GM18909 (cell line): ENCODE measurements around the gene OR51E2.

Experiments
- ATAC-seq: cut with Tn5 transposase; IDR thresholded peaks from one replicate; pipeline ENCODE4 v1.9.1; 2021; ENCODE audit warnings: mild to moderate bottlenecking; ENCODE audit not compliant: unreplicated experiment, poor library complexity

The OR51E2 gene

DNA sequence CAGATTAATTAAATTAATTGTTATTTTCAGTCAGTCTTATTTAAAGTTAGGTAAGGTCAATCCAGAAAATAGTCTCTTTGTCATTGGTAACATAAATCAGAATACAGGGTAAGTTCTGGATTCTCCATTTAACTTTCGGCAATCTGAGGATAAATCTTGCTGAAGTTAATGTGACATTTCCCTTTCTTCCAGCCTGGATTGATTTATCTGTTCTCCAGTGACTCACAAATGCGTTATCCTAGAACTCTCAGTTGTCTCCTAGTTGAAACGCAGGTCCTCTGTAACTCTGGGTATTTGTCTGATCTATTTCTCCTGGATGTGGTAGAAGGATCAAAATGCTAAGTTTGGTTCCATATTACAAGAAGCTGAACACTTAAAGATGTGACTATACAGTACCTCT, 32.9 kb downstream of the OR51E2 start:
- ATAC-seq, result no peak

DNA sequence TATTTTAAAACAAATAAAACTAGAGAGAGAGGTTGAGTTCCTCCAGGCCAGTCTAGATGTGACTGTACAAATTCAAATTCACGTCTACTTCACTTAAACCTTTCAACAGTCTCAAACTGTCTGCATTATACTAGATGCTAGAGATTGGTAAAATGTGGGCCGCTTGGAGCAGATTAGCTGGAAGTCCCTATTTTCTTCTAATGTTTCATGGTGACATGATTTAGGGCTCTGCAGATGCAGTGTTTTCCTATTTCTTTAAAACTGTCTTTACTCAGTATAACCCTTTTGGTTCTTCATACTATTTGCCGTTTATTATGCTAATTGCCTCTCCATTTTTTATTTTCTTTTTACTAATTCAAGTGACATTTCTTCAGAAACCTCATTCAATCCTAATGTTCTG, 33.5 kb downstream of the OR51E2 start:
- no peak for ATAC-seq

DNA sequence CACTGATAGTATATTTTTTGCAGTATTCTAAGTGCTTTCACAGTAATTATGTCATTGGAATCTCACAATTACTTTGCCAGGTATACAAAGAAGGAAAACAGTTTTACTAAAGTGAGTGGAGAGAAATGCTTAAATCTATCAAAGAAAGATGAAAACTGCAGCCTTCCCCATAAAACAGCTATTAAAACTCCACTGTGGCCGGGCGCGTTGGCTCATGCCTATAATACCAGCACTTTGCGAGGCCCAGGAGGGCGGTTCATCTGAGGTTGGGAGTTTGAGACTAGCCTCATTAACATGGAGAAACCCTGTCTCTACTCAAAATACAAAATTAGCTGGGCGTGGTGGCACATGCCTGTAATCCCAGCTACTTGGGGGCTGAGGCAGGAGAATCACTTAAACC, 34.8 kb downstream of the OR51E2 start:
- ATAC-seq, result no peak

DNA sequence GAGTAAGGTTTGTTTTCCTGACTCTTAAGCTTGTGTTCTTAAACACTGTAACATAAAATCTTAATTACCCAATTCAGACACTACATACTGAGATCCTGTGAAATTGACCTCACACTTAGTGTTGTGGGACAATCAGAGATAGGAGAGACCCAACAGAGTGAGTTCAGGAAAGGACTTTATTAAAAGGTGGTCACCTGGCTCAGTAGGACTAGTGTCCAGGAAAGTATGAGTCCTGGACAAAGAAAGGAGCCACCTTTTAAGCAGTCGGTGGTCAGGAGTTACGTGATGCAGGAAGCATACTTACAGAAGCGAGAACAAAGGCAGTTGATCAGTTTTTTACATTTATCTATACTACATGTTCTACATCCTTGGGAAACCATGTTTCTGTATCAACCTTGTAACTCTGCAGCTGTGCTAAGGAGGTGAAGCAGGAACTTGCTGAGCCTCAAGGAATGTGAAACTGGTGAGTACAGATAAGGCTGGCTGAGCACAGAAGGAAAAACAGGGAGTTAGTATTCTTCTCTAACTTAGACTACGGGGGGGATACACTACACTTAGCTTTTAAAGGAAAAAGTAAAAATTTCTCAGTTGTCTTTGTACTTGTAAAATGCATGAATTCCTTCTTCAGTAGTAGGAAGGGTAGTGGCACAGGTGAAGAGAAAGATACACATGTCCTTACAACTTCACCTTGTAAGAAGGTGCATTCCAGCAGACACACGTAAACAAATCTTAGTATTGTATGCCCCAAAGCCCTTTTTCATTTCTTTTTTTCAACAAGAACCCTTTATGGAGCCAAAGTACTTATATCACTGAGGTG, 38.8 kb downstream of the OR51E2 start:
- no peak for ATAC-seq

DNA sequence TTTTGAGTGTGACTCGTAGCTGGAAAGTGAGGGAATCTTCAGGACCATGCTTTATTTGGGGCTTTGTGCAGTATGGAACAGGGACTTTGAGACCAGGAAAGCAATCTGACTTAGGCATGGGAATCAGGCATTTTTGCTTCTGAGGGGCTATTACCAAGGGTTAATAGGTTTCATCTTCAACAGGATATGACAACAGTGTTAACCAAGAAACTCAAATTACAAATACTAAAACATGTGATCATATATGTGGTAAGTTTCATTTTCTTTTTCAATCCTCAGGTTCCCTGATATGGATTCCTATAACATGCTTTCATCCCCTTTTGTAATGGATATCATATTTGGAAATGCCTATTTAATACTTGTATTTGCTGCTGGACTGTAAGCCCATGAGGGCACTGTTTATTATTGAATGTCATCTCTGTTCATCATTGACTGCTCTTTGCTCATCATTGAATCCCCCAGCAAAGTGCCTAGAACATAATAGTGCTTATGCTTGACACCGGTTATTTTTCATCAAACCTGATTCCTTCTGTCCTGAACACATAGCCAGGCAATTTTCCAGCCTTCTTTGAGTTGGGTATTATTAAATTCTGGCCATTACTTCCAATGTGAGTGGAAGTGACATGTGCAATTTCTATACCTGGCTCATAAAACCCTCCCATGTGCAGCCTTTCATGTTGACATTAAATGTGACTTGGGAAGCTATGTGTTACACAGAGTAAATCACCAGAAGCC, 42.9 kb downstream of the OR51E2 start:
- ATAC-seq, result no peak

DNA sequence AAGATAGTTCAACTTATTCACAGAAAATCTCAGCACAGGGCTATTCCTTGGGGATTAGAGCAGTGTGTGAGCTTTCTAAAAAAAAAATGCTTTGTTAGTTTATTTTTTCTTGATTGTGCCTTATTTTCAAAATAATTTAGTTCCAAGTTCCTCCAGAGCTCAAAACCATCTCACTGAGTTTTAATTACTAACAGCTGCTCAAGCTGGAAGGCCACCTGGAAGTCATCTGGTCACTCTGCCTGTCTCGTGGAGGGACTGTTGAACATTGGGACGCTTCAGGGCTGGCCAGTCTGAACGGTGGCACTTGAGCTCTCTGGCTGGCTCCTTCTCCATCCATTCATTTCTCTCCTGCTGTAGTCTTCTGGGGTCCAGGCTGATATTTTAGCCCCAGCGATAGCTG, 49.9 kb downstream of the OR51E2 start:
- ATAC-seq, result no peak

DNA sequence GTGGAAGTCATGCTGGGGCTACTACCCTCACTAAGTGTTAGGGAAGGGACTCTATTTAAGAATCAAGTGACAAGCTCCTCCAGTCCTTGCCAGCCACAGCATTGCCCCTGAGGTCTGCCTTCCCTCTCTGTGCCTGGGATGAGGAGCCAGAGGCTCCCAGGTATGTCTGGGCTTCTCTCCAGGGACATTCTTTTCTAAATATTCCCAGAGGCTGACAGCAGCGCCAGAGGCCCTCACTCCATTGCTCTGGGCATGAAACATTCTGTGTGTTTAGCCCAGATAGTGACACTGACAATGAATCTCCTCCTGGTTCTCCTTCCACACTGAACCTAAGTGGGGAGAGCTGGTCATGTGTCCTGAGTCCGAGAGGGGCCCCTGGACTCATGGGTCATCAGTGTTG, 51.7 kb downstream of the OR51E2 start:
- no peak for ATAC-seq

DNA sequence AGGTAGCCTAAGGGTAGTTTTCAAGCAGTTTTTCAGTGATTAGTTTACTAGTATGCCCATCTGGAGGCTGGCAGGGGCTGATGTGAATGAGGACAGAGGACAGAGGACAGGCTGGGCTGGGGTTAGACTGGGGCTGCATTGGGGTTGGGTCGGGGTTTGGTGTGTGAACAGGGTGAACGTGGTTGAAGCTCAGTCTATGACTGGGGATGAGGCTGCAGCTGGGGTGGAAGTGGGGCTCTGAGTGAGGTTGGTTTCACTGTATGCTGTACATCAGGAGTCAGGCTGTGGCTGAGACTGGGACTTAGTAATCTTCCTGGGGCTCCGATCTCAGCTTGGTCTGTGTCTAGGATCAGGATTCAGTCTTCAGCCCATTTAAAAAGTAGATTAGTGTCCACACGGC, 53.4 kb downstream of the OR51E2 start:
- ATAC-seq, result no peak

DNA sequence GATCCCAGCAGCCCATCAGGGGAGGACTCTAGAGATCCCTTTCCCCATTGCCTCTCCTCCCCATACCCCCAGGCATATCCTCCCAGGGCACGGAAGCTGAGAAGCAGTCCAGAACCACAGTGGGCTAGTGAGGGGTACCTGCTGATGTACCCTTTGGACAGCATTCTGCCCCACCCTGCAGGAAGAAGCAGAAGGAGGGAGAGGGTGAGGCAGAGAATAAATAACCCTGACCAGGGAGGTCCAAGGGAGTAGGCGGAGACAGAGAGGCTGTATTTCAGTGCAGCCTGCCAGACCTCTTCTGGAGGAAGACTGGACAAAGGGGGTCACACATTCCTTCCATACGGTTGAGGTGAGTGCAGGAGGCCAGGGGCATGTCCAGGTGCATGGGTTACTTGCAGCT, 54.0 kb downstream of the OR51E2 start, which contains the start of gene OR51E1:
OR51E1 (plus strand) TSS at position 301 of the 400 bp plus-strand sequence. CDS start 8,545 bp downstream, outside the sequence.
- no peak for ATAC-seq

DNA sequence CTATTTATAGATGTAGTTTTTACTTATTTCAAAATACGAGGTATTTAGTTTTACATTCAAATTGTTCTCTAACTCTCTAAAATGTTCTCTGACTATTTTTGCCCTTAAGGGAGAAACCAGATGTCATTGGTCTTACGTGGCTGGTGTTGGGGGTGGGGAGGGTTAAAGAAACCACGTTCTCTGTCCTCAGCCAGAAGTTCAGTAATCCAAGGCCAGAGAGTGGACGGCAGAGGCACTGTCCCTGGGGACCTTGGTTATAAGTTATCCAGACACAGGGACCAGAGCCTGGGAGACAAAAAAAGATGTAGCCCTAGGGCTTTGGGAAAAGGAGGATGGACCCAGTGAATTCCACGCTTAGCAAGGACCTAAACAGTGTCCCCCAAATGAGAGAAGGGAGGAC, 54.6 kb downstream of the OR51E2 start:
- no peak for ATAC-seq

DNA sequence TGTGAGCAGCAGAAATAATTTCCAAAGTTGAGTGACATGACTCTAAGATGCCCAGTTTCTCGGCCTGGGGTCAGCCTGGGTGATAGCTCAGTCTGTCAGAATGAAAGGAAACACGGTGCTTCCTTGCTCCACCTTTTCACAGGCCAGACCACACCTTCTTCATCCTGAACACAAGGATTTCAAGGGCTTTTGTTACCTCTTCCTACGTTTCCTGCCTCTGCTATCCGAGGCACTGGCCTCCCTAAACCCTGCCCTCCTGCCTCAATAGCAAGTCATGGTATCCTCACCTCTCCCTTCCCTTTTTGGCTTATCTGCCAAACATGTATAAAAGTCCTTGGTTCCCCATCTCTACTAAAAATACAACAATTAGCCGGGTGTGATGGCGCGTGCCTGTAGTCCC, 55.6 kb downstream of the OR51E2 start:
- no peak for ATAC-seq

DNA sequence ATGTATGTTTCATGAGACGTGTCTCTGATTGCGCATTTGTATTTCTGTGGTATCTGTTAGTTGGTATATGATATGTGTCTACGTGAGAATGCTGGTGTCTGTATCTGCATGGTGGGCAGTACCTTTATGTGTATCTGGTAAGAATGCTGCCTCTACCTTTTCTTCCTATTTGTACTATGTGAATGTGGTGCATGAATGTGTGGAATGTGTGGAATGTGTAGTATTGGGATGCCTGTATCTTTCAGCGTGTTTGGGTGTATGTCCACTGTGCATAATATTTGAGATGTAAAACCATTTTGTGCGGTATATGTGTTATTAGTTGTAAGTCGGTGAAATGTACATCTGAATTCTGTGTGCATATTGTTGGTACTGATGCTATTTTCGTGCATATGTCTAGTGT, 56.2 kb downstream of the OR51E2 start:
- ATAC-seq, result no peak

DNA sequence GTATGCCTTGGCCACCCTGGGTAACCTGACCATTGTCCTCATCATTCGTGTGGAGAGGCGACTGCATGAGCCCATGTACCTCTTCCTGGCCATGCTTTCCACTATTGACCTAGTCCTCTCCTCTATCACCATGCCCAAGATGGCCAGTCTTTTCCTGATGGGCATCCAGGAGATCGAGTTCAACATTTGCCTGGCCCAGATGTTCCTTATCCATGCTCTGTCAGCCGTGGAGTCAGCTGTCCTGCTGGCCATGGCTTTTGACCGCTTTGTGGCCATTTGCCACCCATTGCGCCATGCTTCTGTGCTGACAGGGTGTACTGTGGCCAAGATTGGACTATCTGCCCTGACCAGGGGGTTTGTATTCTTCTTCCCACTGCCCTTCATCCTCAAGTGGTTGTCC, 57.7 kb downstream of the OR51E2 start:
- ATAC-seq, result no peak

DNA sequence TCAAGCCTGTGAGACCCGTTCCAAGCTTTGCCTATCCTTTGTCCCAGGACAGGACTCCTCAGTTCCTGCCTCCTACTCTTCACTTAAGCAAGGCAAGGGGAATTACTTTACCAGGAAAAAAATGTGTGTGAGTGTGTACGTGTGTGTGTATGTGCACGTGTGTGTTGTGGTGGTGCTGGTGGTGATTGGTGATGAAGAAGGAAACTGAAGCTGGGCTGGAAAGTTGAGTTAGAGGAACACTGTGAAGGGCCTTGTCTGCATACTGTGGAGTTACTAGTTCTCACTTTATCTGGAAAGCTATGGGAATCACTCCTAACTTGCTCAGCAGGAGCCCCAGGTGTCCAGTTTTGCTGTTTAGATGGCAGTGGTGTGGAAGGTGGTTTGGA, 60.0 kb downstream of the OR51E2 start:
- no peak for ATAC-seq

DNA sequence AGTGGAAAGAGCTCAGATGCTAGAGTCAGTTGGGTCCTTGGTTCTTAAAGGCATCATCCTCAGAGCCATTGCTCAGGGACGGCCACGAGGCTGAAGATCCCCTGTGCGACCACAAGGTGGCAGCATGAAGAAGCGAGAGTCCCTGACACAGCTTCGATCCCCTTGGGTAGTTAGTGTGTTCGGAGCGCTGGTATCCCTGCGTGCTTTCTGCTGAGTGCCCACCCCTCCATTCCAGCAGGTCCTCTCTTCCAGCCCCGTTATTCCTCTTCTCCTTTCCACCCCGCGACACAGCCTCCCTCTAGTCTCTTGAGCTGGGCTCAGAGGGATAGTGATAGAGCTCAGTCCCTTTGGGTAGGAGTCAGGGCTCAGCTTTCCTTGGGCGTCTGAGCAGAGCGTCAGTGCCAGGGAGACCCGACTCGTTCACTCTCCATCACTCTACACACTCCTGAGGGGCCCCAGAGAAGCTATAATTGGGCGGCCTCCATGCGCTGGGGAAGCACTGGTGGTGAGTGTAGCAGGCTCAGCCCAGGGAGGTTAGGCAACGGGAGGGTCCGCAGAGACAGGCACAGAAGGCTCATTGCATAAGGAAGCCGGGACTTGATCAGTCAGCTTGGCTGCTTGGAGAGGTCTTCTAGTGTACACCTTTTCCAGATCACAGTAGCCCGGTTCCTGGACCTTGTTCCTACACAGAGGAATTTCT, 60.5 kb downstream of the OR51E2 start, which contains the start of gene OR51D1:
OR51D1 (plus strand) TSS at position 516 of the 700 bp plus-strand sequence. CDS start 2,314 bp downstream, outside the sequence.
- ATAC-seq, result peak; percentile 94

DNA sequence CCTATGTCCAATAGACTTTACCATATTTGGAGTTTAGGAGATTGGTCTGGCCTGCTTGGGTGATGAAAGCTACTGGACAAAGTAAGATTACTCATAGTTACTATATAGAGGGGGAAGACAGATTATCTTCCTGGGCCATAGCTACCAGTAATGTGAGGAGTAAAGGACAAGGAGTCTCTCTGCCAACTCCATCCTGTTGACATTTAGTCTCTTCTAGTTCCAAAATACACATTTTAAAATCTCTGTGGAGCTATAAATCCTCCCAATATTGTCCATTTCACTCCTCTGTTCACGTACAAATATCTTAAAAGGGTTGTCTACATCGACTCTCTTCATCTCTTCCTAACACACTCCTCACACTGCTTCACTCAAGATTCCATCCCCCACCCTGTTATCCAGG, 61.5 kb downstream of the OR51E2 start:
- ATAC-seq, result no peak
